Glutamatergic neuron (in vitro differentiated cells): ENCODE measurements around the gene NSMCE3. TPM values are rescaled to one million over a fixed set of nuclear protein-coding genes. Genes with fewer than 3 reads are reported as not detected.

ENCODE experiments used
- DNase-seq: peaks from one replicate; pipeline ENCODE4 v3.0.0; 2022
- H3K27ac Mint-ChIP-seq: one replicate; pipeline ENCODE4 v1.8.0; 2020; ENCODE audit warnings: mild to moderate bottlenecking, mixed read lengths, inconsistent platforms; ENCODE audit not compliant: unreplicated experiment
- H3K27me3 Mint-ChIP-seq: one replicate; pipeline ENCODE4 v1.8.0; 2020; ENCODE audit warnings: mild to moderate bottlenecking, moderate library complexity, mixed read lengths, inconsistent platforms; ENCODE audit not compliant: unreplicated experiment
- H3K36me3 Mint-ChIP-seq: one replicate; pipeline ENCODE4 v1.8.0; 2020; ENCODE audit warnings: mild to moderate bottlenecking, mixed read lengths, inconsistent platforms; ENCODE audit not compliant: unreplicated experiment
- H3K4me1 Mint-ChIP-seq: one replicate; pipeline ENCODE4 v1.8.0; 2020; ENCODE audit warnings: mild to moderate bottlenecking, low read depth, mixed read lengths, inconsistent platforms; ENCODE audit not compliant: unreplicated experiment
- H3K4me3 Mint-ChIP-seq: one replicate; pipeline ENCODE4 v1.8.0; 2020; ENCODE audit warnings: mild to moderate bottlenecking, mixed read lengths, inconsistent platforms; ENCODE audit not compliant: unreplicated experiment
- H3K9me3 Mint-ChIP-seq: one replicate; pipeline ENCODE4 v1.8.0; 2020; ENCODE audit warnings: mild to moderate bottlenecking, moderate library complexity, mixed read lengths, inconsistent platforms; ENCODE audit not compliant: unreplicated experiment
- long read RNA-seq: library from polyadenylated mRNA; unstranded; transcript quantifications from one replicate; pipeline ENCODE4 v2.0.0, GENCODE V29; 2020; ENCODE audit not compliant: unreplicated experiment
- total RNA-seq: library from RNA; stranded (reverse); fragmentation: NEBNext Ultra II Directional; extraction: Animal tissue kit (Norgen Biotek cat#: 25700); gene quantifications from one replicate; pipeline ENCODE4 v1.2.1, GENCODE V29; 2021; ENCODE audit not compliant: unreplicated experiment
- TF ChIP-seq, protein P1 (sequence below): fragments of 200-600 bp; sonication (generic); IDR thresholded peaks from one replicate; pipeline ENCODE4 v1.5.0; 2021; ENCODE audit not compliant: partially characterized antibody, unreplicated experiment

The NSMCE3 gene
- total RNA-seq, result 6.5 TPM
- long read RNA-seq, full-length matches to known transcripts, result 10 of 10 reads
- long read RNA-seq, partial matches to known transcripts, result 0 of 10 reads
- long read RNA-seq, other reads (novel, unspliced or antisense), result 0 of 10 reads

DNA sequence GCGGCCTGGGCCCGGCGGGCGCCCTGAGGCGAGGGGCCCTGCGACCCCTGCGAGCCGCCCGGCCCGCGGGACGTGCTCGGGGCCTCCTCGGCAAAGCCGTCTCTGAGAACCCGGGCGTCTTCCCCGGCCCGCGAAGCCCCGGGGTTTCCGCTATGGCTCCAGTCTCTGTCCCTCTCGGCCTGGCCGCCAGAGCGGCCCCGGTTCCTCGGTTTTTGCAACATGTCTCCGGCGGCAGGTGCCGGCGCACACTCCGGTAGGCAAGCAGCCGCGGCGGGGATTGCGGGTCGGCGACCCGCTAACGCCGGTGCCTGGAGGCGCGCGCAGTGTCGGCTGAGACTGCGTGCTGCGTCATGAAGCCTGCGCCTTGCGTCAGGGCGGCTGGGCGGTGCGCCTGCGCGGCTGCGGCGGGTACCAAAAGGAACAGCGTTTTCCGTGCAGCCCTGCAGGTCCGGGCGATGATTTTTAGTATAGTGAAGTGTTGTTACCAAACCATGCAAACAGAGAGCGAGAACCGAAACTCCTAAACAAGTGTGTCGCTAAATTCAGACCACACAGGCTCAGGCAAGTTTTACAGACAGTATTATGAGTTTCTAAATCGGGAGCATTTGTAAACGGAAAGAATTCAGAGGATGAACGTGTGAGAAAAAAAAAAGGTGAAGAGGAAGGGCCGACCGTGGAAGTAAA lies at the start of gene NSMCE3:
Gene NSMCE3, minus strand, starts transcription at position 338 of the 684 bp plus-strand sequence. Its CDS starts 117 bp downstream, at position 221.
- Mint-ChIP-seq H3K36me3 (no peaks in the 10 kb centered on the region), H3K9me3 (peaks cover 1% of the 10 kb centered on the region), H3K4me1 (peaks cover 13% of the 10 kb centered on the region), H3K27me3 (no peaks in the 10 kb centered on the region), H3K4me3 (peak within 1 kb of the TSS; percentile 99), H3K27ac (peak within 1 kb of the TSS; percentile 96)
- DNase-seq, result peak; percentile 95
- TF ChIP-seq, protein P1, sequence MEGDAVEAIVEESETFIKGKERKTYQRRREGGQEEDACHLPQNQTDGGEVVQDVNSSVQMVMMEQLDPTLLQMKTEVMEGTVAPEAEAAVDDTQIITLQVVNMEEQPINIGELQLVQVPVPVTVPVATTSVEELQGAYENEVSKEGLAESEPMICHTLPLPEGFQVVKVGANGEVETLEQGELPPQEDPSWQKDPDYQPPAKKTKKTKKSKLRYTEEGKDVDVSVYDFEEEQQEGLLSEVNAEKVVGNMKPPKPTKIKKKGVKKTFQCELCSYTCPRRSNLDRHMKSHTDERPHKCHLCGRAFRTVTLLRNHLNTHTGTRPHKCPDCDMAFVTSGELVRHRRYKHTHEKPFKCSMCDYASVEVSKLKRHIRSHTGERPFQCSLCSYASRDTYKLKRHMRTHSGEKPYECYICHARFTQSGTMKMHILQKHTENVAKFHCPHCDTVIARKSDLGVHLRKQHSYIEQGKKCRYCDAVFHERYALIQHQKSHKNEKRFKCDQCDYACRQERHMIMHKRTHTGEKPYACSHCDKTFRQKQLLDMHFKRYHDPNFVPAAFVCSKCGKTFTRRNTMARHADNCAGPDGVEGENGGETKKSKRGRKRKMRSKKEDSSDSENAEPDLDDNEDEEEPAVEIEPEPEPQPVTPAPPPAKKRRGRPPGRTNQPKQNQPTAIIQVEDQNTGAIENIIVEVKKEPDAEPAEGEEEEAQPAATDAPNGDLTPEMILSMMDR, result no peak

DNA sequence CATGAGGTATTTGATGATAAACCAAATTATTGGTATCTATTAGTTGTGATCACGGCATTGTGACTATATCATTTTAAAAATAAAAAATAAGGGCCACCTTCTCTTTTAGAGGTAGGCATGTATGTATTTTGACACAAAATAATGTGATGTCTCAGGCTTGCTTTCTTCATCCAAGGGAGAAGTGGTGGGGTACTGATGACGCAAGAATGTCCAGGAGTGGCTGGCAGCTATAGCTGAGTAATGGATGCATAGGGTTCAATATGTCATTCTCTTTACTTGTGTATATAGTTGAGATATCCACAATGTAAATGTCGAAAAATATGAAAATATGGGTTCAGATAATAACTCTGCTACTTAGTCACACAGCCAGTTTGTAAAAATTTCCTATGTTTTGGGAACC lies 46.8 kb upstream of the NSMCE3 start:
- no peak for DNase-seq
- peaks cover 3% of the 10 kb centered on the region for H3K9me3 Mint-ChIP-seq
- H3K27me3 Mint-ChIP-seq, result no peaks in the 10 kb centered on the region
- H3K4me1 Mint-ChIP-seq, result peaks cover 1% of the 10 kb centered on the region
- H3K36me3 Mint-ChIP-seq, result peaks cover 14% of the 10 kb centered on the region
- TF ChIP-seq, protein P1, result no peak
- no peak overlapping the region for H3K27ac Mint-ChIP-seq
- H3K4me3 Mint-ChIP-seq, result no peak overlapping the region

DNA sequence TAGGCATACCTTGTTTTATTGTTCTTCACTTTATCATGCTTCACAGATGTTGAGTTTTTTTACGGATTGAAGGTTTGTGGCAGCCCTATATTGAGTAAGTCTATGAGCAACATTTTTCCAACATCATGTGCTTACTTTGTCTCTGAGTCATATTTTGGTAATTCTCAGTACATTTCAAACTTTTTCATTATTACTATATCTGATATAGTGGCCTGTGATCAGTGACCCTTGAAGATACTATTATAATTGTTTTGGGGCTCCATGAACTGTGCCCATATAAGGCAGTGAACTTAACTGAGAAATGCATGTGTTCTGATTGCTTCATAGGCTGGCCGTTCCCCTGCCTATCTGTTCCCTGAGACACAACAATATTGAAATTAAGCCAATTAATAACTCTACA lies 42.8 kb upstream of the NSMCE3 start:
- Mint-ChIP-seq H3K9me3 (peaks cover 2% of the 10 kb centered on the region), H3K27ac (no peak overlapping the region), H3K27me3 (no peaks in the 10 kb centered on the region), H3K36me3 (no peaks in the 10 kb centered on the region), H3K4me1 (no peaks in the 10 kb centered on the region), H3K4me3 (no peak overlapping the region)
- no peak for DNase-seq
- TF ChIP-seq, protein P1, result no peak

DNA sequence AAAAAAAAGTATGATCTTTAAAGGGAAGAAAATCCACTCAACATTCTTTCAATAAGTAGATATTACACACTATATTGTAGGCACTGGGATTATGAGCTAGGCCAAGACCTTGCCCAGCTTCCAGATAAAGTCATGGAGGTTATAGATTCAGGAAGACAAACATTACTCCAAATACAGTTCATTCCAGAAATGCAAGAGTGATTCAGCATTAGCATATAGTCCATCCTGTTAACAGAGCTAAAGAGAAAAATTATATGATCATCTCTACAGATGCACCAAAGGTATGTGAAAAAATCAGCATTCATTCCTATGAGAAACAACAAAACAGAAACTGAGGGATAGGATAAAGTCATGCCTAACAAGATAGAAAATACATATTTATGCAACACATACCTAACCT lies 42.1 kb upstream of the NSMCE3 start:
- no peaks in the 10 kb centered on the region for H3K4me1 Mint-ChIP-seq
- no peaks in the 10 kb centered on the region for H3K27me3 Mint-ChIP-seq
- H3K27ac Mint-ChIP-seq, result no peak overlapping the region
- H3K9me3 Mint-ChIP-seq, result peaks cover 2% of the 10 kb centered on the region
- H3K36me3 Mint-ChIP-seq, result no peaks in the 10 kb centered on the region
- H3K4me3 Mint-ChIP-seq, result no peak overlapping the region
- no peak for DNase-seq
- TF ChIP-seq, protein P1, result no peak

DNA sequence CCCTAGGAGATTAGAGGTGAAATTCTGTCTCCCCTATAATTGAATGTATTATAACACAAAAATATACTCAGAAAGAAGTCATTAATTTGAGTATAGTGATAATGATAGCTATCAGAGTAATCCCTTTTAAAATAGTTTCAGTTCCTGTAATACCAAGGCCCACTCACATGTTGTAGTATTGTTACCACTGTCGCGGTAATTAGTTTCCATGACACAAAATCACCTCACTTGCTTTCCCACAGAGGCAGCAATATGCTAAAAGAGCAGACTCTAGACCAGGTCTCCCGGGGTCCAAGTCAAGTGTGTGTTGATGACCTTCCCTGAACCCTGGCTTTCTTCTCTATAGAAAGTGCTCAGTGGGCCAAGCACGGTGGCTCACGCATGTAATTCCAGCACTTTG lies 39.5 kb upstream of the NSMCE3 start:
- H3K36me3 Mint-ChIP-seq, result no peaks in the 10 kb centered on the region
- peaks cover 5% of the 10 kb centered on the region for H3K9me3 Mint-ChIP-seq
- H3K4me1 Mint-ChIP-seq, result no peaks in the 10 kb centered on the region
- no peak overlapping the region for H3K27ac Mint-ChIP-seq
- H3K27me3 Mint-ChIP-seq, result peaks cover 5% of the 10 kb centered on the region
- no peak for DNase-seq
- no peak overlapping the region for H3K4me3 Mint-ChIP-seq
- TF ChIP-seq, protein P1, result no peak
